ENCODE results near the gene SLC6A1.

SLC6A1 gene

GRCh38 chr3:11019116-11019819 lies 26.7 kb downstream of the SLC6A1 start:
- DNase-seq (ENCODE audit: low read depth in 2 of 2), result no peak

GRCh38 chr3:11020764-11021163 lies 28.2 kb downstream of the SLC6A1 start:
- DNase-seq (ENCODE audit: low read depth in 2 of 2), result no peak

- DNase-seq (ENCODE audit: low read depth in 2 of 2), result no peak
Measured at GRCh38 chr3:11021611-11022011, 29.1 kb downstream of the SLC6A1 start.

GRCh38 chr3:11022115-11022514 lies 29.6 kb downstream of the SLC6A1 start:
- no peak for DNase-seq (ENCODE audit: low read depth in 2 of 2)

- DNase-seq (ENCODE audit: low read depth in 2 of 2), result no peak
Measured at GRCh38 chr3:11024181-11024580, 31.6 kb downstream of the SLC6A1 start.

GRCh38 chr3:11029948-11030347 lies 37.4 kb downstream of the SLC6A1 start:
- no peak for DNase-seq (ENCODE audit: low read depth in 2 of 2)

GRCh38 chr3:11033871-11034270 lies 41.3 kb downstream of the SLC6A1 start:
- DNase-seq (ENCODE audit: low read depth in 2 of 2), result no peak

GRCh38 chr3:11034309-11034985 lies 41.9 kb downstream of the SLC6A1 start:
- DNase-seq (ENCODE audit: low read depth in 2 of 2), result no peak

- DNase-seq (ENCODE audit: low read depth in 2 of 2), result no peak
Measured at GRCh38 chr3:11035757-11036505, 43.4 kb downstream of the SLC6A1 start.

GRCh38 chr3:11037241-11037873 lies 44.8 kb downstream of the SLC6A1 start:
- DNase-seq (ENCODE audit: low read depth in 2 of 2), result no peak

- no peak for DNase-seq (ENCODE audit: low read depth in 2 of 2)
Measured at GRCh38 chr3:11037976-11038375, 45.4 kb downstream of the SLC6A1 start.

- no peak for DNase-seq (ENCODE audit: low read depth in 2 of 2)
Measured at GRCh38 chr3:11045536-11045935, 53.0 kb downstream of the SLC6A1 start.

GRCh38 chr3:11047500-11047899 lies 55.0 kb downstream of the SLC6A1 start:
- no peak for DNase-seq (ENCODE audit: low read depth in 2 of 2)

- DNase-seq (ENCODE audit: low read depth in 2 of 2), result no peak
Measured at GRCh38 chr3:11050666-11051323, 58.2 kb downstream of the SLC6A1 start.

- no peak for DNase-seq (ENCODE audit: low read depth in 2 of 2)
Measured at GRCh38 chr3:11053926-11054503, 61.5 kb downstream of the SLC6A1 start.

GRCh38 chr3:11054739-11055438 lies 62.3 kb downstream of the SLC6A1 start:
- no peak for DNase-seq (ENCODE audit: low read depth in 2 of 2)

GRCh38 chr3:11055496-11055895 lies 62.9 kb downstream of the SLC6A1 start:
- no peak for DNase-seq (ENCODE audit: low read depth in 2 of 2)

GRCh38 chr3:11056531-11057050 lies 64.0 kb downstream of the SLC6A1 start:
- no peak for DNase-seq (ENCODE audit: low read depth in 2 of 2)

- no peak for DNase-seq (ENCODE audit: low read depth in 2 of 2)
Measured at GRCh38 chr3:11057655-11058054, 65.1 kb downstream of the SLC6A1 start.

GRCh38 chr3:11059090-11059798 lies 66.7 kb downstream of the SLC6A1 start:
- no peak for DNase-seq (ENCODE audit: low read depth in 2 of 2)
